GM18909 (cell line): ENCODE results near the gene DCUN1D4.
A peak's percentile ranks its signal among the peaks of the same experiment; 100 is the strongest.

Source experiments
- ATAC-seq: cut with Tn5 transposase; IDR thresholded peaks from one replicate; pipeline ENCODE4 v1.9.1; 2021; ENCODE audit warnings: mild to moderate bottlenecking; ENCODE audit not compliant: unreplicated experiment, poor library complexity

The DCUN1D4 gene

DNA sequence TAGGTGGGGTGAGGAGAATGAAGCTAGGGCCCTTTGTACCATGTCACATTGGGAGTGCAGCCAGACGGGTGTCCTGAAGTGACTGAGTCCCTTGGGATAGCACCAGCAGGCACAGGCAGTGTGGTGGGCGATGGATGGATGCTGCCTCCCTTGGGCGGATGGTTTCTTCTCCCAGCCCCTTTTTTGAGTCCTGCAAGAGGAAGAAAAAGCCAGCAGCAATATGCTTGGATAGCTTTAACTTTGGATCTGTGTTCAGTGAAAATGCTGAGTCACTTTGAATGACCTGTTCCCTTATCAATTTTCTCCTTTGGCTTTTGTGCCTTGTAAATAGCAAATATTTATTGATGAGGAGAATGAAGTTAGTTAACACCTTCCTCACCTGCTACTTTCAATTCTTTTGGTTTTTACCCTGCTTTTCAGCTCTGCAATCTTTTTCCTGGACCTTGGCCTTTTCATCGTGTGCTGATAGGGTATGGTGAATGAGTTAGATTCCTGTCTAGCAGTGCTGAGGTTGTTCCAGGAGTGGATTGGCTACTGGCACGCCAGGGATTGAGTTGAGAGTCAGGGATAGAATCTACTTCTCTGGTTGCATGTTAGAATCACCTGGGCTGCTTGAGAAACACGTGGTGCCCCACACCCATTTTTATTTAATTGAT, 10.2 kb downstream of the DCUN1D4 start:
- ATAC-seq, result no peak

DNA sequence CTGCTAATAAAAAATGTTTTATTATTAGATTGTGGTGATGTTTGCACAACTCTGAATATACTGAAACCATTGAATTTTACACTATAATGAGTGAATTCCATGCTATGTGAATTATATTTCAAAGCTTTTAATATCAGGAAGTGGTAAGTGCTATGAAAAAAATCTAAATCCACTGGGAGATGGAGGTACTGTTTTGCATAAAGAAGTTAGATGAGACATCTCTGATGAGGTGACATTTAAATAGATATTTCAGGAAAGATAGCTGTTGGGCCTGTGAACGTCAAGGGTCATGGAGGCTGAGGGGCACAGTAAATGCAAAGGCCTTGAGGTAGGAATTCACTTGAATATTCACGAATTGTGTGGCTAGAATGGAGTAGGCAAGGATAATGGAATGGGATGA, 12.3 kb downstream of the DCUN1D4 start:
- ATAC-seq, result no peak

DNA sequence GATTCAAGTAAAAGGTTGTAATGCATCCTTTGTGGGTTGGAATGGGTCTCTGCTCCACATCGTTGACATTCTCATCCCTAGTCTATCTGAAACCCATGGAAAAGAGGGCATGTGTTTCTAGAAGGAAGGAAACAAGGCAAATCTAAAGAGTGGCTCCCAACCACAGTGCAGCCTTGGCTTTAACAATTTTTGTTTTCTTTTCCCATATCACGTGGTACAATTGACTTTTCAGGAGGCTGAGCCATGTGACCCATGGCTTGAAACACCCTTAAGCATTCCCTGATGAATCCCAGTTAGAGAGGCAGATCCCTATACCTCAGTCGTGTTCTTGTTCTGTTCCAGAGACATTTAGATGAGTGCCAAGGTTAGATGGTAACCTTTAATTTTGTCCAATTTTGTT, 12.8 kb downstream of the DCUN1D4 start:
- ATAC-seq, result no peak

DNA sequence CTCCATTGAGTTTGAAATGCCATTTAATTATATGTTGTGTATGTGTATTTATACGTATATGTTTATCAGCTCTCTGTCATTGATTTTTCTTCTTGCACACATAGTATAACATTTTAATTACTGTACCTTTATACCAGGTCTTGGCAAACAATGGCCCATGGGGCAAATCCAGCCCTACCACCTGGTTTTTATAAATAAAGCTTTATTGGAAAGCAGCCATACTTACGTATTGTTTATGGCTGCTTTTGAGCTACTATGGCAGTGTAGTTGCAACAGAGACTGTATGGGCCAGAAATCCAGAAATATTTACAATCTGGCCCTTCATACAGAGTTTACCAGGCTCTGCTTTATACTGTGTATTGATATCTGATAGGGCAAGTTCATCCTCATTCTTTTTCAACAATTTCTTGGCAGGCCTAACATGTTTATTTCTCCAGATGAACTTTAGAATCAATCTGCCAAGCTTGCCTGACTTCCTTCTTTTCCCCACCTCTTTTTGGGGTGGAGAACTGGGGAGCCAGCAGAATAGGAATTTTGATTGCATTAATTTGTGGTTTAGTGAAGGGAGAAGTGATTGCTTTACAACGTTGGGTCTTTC, 15.8 kb downstream of the DCUN1D4 start:
- no peak for ATAC-seq

DNA sequence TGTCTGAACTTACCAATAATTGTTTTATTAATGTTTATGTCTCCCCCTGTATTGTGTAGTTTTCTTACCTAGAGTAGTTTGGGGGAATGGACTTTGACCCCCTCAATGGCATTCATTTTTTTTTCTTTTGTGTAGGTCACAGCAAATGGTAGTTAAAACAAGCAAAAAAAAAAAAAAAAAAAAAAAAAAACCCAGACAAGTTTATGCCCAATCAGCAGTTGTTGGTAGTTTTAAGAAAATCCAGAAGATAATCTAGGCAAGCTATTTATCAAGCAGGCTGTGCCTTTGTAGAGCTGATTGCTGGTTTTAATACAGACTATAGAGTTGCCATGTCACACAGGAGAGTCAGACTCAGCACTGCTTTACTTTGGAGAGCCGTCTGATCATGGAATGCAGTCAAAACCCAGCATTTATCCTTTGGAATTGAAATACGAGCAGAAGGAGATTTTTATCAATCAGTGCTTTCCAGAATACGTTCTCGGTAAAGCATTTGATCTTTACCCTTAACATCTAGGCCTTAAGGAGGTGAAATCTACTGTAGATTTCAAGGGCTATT, 16.6 kb downstream of the DCUN1D4 start:
- ATAC-seq, result no peak

DNA sequence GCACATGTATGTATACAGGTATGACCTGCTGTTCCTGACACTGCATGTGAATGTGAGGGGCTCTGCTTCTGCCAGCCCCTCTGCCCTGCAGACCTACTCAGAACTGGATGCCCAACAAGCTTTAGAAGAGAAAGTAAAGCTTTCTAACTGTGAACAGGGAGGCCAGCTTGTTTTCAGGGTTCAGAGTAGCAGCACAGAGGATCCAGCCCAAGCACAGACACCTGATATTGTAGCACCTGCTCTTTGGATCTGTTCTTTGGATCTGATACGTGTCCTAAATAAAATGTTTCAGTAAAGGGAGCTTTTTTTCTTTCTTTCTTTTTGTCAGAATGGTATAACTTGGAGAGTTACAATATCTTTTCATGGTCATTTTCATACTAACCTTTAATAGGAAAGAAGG, 19.2 kb downstream of the DCUN1D4 start:
- no peak for ATAC-seq

DNA sequence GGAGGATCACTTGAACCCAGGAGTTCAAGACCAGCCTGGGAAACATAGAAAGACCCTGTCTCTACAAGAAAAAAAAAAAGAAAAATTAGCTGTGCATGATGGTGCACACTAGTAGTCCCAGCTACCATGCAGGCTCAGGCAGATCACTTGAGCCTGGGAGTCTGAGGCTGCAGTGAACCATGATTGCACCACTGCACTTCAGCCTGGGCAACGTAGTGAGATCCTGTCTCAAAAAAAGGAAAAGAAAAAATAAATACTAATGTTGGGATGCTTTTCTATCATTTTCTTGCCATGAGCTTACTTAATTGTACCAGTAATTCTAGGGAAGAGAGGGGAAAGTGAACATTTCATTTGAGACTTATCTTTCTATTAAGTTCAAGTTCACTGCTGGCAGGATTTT, 19.8 kb downstream of the DCUN1D4 start:
- no peak for ATAC-seq

DNA sequence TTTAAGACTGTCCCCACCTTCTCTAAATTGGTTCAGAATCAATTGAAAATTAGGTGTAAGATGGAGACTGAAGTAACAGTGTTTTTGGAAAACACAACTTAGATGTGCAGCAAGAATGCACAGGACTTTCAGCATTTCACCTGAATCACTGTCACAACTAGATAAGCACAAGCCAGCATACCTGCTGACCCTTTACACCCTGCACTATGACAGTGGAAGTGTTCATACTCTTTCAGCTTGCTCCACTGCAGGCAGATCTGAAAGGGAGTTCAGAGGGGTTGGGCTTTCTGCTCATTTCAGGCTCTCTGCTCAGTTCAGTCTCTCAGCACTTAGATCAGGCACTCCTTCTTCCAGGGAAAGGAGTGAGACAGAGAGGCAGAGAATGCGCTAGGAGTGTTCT, 22.8 kb downstream of the DCUN1D4 start:
- ATAC-seq, result no peak

DNA sequence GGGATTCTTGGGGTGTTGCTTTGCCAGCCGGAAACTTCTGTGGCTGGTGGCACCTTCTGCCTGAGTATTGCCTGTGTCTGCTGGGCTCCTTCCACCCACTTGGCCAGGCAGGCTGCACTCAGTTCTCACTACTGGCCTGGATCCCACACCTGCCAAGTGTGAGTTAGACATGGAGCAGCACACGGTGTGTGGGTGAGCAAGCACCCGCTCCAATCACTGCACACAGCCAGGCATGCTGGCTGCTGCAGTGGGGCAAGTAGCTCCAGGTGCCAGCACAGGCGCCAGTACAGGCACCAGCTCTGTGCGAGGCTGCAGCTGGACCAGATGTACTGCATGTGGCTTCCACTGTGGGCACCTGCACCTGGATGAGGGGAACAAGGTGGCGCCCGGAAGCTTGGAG, 23.9 kb downstream of the DCUN1D4 start:
- no peak for ATAC-seq

DNA sequence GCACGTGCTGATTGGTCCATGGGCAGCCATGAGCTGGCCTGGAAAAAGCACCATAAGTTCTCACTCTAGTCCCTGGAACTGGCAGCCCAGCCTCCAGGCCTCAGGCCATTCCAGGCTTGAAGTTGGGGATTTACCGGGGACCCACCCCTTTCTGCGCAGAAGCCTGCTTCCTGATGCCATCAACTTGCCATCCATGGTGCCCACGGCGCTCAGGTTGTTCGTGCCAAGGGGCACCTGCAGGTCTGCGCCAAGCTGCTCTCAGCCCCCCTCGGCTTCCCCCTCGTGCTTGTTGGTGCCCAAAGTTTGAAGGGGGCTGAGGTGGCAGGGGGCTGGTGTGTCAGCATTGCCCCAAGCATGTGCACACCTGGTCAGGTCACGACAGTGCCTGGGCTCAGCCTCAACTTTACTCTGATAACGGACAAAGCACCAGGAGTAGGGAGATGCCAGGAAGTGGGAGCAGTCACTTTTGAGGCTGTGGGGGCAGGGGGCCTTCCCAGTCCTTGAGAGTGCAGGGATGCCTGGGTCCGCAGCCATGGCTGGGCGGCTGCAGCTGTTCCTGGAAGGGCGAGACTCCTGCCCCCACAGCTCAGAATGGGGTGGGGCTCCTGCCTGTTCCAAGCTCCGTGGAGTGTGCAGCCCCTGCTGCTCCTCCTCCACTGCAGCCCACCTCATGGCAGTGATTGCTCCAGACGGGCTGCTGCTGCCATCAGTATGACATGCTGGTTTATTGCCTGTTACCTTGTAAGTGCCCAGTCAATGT, 24.9 kb downstream of the DCUN1D4 start:
- ATAC-seq, result no peak

DNA sequence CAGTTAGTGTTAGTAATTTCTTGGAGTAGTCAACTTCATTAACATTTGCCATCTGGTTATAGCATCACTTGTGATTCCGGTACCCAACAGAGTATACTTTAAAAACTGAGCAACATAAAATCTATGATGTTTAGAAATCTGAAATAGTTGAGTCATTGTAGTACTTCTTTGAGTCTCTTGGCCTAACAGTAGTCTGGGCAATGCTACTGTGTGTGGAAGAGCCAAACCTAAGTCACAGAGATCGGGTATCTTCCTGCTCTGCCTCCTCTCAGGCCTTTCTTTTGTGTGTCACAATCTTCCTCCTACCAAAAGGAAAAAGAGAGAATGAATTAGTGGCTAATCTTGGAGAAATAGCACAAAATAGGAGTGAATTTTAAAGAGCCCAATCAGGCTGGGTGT, 25.5 kb downstream of the DCUN1D4 start:
- ATAC-seq, result no peak

DNA sequence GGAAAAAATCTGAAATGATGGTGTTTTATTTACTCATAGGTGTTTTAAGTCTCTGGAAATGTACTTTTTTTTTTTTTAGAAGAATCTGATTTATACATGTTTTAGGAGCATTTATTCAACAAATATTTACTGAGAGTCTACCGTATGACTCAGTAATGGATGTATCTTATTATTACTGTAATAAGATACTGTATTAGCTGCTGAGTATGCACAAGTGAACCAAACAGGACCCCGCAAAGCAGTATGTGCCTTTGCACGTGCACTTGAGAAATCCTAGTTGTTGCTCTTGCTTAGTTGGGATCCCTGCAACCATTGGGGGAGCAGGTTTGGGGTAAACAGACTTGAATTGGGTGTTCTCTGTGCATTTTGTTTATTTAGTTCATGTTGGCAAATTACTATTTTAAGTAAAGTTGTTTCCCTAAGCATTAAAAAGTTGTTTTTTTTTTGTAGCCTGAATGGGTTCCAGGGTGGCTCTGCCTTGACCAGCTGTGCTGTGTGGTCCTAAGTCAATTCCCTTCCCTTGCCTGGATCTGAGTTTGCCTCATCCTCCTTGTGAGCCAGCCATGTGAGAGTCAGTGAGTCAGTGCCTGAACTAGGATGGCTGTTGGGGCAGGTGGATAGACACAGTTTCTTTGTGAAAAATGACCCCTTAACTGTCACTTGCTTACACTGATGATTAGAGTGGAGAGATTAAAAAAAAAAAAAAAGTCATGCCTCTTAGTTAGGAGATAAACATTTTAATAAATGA, 27.7 kb downstream of the DCUN1D4 start:
- ATAC-seq, result no peak

DNA sequence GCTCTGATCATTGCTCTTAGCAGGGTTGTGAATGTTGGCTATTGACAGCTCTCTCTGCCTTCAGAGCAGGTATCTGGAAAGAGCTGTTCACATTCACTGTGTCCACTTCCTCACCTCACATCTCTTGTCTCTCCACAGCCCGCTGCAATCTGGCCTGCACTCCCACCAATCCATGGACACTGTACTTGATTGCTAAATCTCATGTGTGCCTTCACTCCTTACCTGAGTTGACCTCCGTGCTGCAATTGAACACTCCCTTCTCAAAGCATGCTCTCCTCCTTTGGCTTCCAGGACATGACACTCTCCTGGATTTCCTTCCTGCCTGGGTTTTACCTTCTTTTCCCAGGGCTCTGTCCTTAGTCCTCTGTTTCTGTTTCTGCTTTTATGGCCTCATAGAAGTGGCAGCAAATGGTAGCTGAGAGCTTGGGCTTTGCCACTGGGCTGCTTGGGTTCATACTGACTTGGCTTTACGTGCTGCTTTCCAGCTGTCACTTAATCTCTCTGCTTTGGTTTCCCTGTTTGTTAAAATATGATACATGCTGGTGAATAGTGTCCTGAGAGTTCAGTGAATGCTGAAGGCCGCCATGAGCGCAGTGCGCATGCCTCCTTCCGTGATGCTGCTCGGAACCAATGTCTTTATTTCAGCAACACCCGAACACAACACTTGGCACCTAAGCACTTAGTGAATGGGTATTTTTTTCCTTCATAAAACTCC, 29.5 kb downstream of the DCUN1D4 start:
- no peak for ATAC-seq

DNA sequence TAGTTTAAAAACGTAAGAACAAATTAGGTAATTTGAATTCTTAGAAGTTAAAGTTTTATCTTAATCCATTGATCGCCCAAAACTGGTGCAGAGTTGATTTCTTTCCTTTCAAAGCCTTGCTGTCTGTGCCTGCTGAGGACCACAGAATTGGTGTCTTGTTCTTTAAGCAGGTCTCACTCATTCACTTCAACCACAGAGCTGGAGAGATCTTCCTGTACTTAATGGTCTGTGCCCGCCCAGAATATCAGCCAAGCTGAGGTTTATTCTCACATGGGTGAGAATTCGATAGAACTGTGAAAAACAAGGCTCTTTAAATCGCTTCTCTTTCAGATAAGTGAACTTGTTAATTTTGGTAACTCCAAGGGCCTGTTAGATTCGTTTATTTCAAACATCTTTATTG, 31.6 kb downstream of the DCUN1D4 start:
- no peak for ATAC-seq

DNA sequence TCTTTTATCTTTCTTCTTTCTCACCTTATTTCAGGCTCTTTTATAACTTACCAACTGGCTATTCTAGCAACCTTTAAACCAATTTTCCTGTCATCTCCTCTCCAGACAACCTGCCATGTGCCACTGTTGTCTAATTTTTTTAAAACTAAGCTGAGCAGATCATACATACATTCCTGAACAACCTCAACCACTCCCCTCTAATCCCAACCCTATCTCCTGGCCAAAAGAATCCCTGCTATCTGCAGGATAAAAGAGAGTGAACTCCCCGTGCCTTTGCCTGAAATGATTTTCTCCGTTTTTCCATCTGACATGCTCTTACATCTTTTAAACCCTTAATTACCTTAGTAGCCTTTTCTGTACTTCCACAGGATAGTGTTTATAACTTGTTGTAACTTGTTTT, 35.5 kb downstream of the DCUN1D4 start:
- no peak for ATAC-seq

DNA sequence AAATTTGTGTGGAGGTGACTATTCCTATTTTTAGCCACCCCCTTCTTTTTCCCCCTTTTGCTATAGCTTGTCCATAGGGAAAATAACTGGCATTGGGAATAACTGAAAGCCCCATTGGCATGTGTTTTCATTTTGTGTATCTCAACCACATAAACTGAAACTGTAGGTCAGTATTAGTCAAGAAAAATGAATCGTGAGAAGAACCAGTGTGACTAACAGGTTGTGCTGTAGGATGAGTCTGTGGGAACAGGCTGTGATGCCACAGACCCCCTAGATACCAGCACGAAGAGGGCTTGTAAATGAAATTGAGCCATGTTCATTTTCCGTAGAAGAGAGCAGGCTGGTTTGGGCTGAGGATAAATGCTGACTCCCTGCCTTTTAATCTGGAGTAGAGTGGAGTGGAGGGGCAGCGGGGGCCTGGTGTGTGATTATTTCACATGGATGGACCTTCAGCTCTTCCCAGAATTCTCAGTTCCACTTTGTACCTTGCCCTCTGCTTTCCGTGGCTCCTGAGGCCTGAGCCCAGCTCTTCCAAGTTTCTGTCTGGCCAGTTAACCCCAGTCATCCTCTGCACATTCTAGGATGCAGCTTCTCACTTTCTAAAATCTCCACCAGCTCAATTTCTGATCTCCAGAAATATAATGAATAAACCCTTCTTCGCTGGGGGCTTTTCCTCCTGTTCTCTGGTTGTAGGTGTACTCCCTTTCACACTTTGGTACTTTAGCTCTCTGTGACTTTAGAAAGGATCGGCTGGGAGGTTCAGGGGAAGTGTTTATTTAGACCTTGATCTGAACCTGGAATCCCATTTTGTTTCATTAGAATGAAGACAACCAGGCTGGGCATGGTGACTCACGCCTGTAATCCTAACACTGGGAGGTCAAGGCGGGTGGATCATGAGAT, 37.3 kb downstream of the DCUN1D4 start:
- no peak for ATAC-seq

DNA sequence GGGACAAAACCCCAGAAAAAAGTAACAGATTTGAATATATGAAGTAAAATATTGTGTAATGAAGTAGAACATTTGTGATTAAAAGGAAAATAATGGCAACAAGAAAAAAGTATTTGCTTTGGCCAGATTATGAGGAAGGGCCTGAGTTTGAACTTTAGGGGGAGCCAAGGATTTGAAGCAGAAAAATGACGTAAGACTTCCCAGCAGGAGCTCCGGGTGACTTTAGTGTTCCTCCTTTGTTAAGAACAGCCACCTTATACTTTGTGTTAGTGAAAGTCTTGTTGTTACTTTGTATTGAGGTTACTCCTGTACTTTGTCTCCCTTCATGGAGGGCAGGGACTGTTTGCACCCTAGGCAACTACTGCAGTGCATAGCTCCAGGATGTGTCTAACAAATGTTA, 41.1 kb downstream of the DCUN1D4 start:
- no peak for ATAC-seq

DNA sequence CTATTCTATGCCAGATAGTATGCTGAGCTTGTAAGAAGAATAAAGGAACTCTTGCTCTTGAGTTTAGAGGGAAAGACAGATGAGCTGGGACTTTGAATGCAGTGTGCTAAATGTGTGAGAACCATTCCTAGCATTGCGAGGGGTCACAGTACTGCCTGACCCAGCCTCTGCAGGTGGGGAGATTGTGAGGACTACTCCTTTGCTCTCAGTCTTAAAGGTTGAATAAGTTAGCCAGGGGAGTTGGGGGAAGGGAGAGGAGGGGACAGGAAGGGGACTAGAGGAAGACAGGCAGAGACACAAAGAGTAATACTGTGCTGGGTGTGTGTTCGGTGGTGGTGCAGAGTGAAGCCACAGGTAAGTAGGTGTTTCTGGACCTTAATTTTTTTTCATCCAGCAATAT, 41.7 kb downstream of the DCUN1D4 start:
- ATAC-seq, result no peak

DNA sequence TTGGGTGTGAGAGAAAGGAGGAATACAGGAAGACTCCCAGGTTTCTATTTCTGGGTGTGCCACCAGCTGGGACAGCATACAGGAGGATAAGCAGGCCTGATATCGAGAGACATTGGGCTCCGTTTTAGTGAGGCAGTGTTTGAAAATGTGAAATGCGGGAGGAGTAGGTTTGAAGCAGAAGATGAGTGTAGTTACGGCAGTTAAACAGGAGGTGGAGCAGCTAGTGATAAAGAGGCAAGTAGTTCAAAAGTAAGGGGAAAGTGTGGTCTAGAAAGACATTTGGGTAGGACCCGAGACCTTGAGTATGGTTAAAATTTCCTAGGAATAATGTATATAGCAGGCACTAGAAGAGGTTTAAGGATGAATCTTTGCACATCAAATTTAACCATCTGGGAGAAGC, 42.4 kb downstream of the DCUN1D4 start:
- ATAC-seq, result peak; percentile 70
